Measurements from ENCODE around the gene RTTN. TPM values are rescaled to one million over a fixed set of nuclear protein-coding genes. Genes with fewer than 3 reads are reported as not detected.

The RTTN gene
- total RNA-seq, 1 donor from 2014 or later: 10.8 TPM

GRCh38 chr18:70019991-70020390 is 185.5 kb downstream of the RTTN start:
- Histone ChIP-seq H3K9me3 (no peaks in the 10 kb centered on the region), H3K4me3 (no peak overlapping the region), H3K27me3 (ENCODE audit: low read depth) (no peaks in the 10 kb centered on the region), H3K27ac (no peak overlapping the region), H3K36me3 (peaks cover 56% of the 10 kb centered on the region), H3K4me1 (no peaks in the 10 kb centered on the region)
- TF ChIP-seq, protein P1, sequence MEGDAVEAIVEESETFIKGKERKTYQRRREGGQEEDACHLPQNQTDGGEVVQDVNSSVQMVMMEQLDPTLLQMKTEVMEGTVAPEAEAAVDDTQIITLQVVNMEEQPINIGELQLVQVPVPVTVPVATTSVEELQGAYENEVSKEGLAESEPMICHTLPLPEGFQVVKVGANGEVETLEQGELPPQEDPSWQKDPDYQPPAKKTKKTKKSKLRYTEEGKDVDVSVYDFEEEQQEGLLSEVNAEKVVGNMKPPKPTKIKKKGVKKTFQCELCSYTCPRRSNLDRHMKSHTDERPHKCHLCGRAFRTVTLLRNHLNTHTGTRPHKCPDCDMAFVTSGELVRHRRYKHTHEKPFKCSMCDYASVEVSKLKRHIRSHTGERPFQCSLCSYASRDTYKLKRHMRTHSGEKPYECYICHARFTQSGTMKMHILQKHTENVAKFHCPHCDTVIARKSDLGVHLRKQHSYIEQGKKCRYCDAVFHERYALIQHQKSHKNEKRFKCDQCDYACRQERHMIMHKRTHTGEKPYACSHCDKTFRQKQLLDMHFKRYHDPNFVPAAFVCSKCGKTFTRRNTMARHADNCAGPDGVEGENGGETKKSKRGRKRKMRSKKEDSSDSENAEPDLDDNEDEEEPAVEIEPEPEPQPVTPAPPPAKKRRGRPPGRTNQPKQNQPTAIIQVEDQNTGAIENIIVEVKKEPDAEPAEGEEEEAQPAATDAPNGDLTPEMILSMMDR (IDR thresholded peaks at IDR 0.05): no peak
- no peak for DNase-seq
- intact Hi-C loops (cut with DNase I): no loop called here
- ATAC-seq: no peak

GRCh38 chr18:70019136-70019535 is 186.4 kb downstream of the RTTN start:
- no peak overlapping the region for H3K4me3 ChIP-seq
- H3K36me3 ChIP-seq: peaks cover 48% of the 10 kb centered on the region
- intact Hi-C loops (cut with DNase I): no loop called here
- TF ChIP-seq, protein P1 (IDR thresholded peaks at IDR 0.05): no peak
- H3K27ac ChIP-seq: no peak overlapping the region
- no peak for ATAC-seq
- H3K4me1 ChIP-seq: no peaks in the 10 kb centered on the region
- no peaks in the 10 kb centered on the region for H3K27me3 ChIP-seq (ENCODE audit: low read depth)
- H3K9me3 ChIP-seq: no peaks in the 10 kb centered on the region
- DNase-seq: no peak

DNA sequence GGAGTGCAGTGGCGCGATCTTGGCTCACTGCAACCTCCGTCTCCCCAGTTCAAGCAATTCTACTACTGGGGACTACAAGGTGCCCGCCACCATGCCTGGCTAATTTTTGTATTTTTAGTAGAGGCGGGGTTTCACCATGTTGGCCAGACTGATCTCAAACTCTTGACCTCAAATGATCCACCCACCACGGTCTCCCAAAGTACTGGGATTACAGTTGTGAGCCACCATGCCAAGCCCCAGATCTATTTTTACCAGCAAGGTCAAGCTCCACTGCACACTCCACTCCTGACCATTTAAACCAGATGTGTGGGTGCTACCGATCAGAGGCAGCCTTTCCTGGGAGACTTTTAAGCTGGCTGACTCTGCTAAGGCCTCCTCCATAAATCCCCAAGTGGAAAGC is 190.4 kb downstream of the RTTN start:
- H3K27me3 ChIP-seq (ENCODE audit: low read depth): no peaks in the 10 kb centered on the region
- no peaks in the 10 kb centered on the region for H3K4me1 ChIP-seq
- H3K4me3 ChIP-seq: no peak overlapping the region
- intact Hi-C loops (cut with DNase I): no loop called here
- TF ChIP-seq, protein P1 (IDR thresholded peaks at IDR 0.05): no peak
- DNase-seq (no peak), ATAC-seq (no peak)
- no peak overlapping the region for H3K27ac ChIP-seq
- H3K36me3 ChIP-seq: peaks cover 13% of the 10 kb centered on the region
- no peaks in the 10 kb centered on the region for H3K9me3 ChIP-seq

- TF ChIP-seq, protein P1 (IDR thresholded peaks at IDR 0.05): no peak
- H3K4me3 ChIP-seq: no peak overlapping the region
Observed at GRCh38 chr18:70005580-70005979, 199.9 kb downstream of the RTTN start.

GRCh38 chr18:70004696-70005095 is 200.8 kb downstream of the RTTN start:
- ATAC-seq (no peak), DNase-seq (no peak)
- H3K27ac ChIP-seq: no peak overlapping the region
- no peaks in the 10 kb centered on the region for H3K9me3 ChIP-seq
- peaks cover 5% of the 10 kb centered on the region for H3K4me1 ChIP-seq
- H3K36me3 ChIP-seq: peaks cover 15% of the 10 kb centered on the region
- no peak overlapping the region for H3K4me3 ChIP-seq
- H3K27me3 ChIP-seq (ENCODE audit: low read depth): no peaks in the 10 kb centered on the region
- TF ChIP-seq, protein P1 (IDR thresholded peaks at IDR 0.05): no peak
- intact Hi-C loops (cut with DNase I): no loop called here

More at GRCh38 chr18:70005580-70005979, 199.9 kb downstream of the RTTN start:
- intact Hi-C loops (cut with DNase I): no loop called here
- ATAC-seq: no peak
- H3K36me3 ChIP-seq: peaks cover 15% of the 10 kb centered on the region
- H3K9me3 ChIP-seq: no peaks in the 10 kb centered on the region
- no peak overlapping the region for H3K27ac ChIP-seq
- H3K27me3 ChIP-seq (ENCODE audit: low read depth): no peaks in the 10 kb centered on the region
- H3K4me1 ChIP-seq: peaks cover 5% of the 10 kb centered on the region
- no peak for DNase-seq

DNA sequence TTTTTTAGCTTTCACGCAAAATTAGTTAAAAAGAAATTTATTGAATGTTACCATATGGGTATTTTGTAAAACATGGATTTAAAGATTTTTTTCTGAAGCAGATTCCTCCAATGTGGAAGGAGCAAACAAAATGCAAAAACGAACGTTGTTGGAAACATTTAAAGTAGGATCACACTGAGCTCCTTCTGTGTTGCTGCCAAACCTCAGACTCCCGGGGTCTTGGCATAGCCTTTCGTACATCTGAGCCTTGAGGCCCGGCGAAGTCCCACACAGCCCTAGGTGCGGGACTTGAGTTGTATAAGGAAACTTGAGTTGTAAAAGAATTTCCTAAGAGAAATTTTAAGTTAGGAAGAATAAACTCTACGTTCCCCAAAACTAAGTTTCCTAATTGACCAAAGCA is 205.8 kb downstream of the RTTN start:
- peaks cover 5% of the 10 kb centered on the region for H3K4me1 ChIP-seq
- no peak overlapping the region for H3K4me3 ChIP-seq
- no peak for DNase-seq
- no peaks in the 10 kb centered on the region for H3K27me3 ChIP-seq (ENCODE audit: low read depth)
- intact Hi-C loops (cut with DNase I): no loop called here
- ATAC-seq: no peak
- H3K36me3 ChIP-seq: peaks cover 9% of the 10 kb centered on the region
- TF ChIP-seq, protein P1 (IDR thresholded peaks at IDR 0.05): no peak
- no peak overlapping the region for H3K27ac ChIP-seq
- H3K9me3 ChIP-seq: no peaks in the 10 kb centered on the region
